TTC549 (cell line): Measurements from ENCODE around the gene CEP192.

Experiments used
- FAIRE-seq: peaks from 2 replicates; lab custom pipeline; 2012; peaks lifted over from hg19 to GRCh38; lab: Jason Lieb, UNC

Gene CEP192

GRCh38 chr18:13105059-13105458 lies 113.9 kb downstream of the CEP192 start:
- FAIRE-seq: no peak

GRCh38 chr18:13107074-13107473 lies 115.9 kb downstream of the CEP192 start:
- FAIRE-seq: no peak

DNA sequence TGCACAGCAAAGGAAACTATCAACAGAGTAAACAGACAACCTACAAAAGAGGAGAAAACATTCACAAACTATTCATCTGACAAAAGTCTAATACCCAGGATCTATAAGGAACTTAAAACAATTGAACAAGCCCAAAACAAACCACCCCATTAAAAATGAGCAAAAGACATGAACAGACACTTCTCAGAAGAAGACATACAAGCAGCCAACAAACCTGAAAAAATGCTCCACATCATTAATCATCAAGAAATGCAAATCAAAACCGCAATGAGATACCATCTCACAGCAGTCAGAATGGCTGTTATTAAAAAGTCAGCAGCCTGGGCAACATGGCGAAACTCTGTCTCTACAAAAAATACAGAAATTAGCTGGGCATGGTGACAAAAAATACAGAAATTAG lies 117.2 kb downstream of the CEP192 start:
- no peak for FAIRE-seq

GRCh38 chr18:13110559-13110958 lies 119.4 kb downstream of the CEP192 start:
- FAIRE-seq: no peak

GRCh38 chr18:13112982-13113381 lies 121.8 kb downstream of the CEP192 start:
- no peak for FAIRE-seq

GRCh38 chr18:13120255-13120654 lies 129.1 kb downstream of the CEP192 start:
- no peak for FAIRE-seq

DNA sequence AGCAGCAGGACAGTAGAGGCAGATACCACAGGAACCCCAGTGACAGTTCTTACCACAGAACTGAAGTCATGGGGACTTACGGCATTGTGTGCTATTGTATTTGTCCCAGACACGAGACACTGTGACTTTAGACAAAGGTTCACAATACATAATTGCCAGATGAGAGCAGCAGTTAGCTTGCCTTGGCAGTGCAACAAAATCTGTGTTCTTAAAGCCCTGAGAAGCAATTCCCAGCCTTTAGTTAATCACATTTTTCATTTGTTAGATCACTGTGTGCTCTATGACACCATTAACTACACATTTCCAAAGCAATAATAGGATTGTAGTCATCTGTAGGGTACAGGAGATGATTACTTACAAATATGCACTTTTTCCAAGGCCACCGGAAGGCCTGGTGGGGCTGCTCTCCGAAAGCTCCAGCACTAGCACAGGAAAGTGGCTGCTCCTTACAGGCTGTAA lies 129.8 kb downstream of the CEP192 start:
- no peak for FAIRE-seq

DNA sequence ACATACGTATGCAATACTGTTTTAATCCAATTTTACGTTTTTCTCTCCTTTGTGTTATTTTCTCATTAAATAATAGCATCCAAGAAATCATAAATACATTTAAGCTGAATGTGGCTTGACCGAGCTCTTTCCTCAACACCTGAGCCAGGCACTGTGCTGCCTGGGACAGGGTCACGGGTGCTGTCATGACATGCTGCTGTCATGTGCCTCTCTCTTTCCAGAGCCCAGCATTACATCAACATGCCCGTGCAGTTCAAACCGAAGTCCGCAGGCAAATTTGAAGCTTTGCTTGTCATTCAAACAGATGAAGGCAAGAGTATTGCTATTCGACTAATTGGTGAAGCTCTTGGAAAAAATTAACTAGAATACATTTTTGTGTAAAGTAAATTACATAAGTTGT lies 133.2 kb downstream of the CEP192 start:
- FAIRE-seq: no peak

DNA sequence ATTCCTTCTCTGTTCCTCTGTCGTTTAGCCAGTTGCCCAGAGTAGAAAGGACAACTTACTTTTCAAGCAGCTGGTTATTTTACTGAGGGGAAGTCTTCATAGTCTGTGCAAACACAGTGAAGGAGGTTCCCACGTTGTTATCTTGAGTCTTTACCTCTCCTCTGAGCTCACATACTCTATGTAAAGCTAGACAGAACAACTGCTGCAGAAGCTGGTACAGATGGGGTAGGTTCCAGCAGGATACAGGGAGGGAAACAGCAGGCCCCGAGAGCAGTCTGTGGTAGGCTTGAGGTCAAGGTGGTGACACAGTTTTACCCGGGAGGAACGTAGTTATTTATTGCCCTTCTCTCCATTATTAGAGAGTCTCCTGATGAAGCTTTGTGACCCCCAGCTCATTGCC lies 134.0 kb downstream of the CEP192 start:
- no peak for FAIRE-seq

GRCh38 chr18:13126966-13127598 lies 135.9 kb downstream of the CEP192 start:
- no peak for FAIRE-seq

GRCh38 chr18:13131283-13131682 lies 140.1 kb downstream of the CEP192 start:
- FAIRE-seq: no peak

GRCh38 chr18:13134551-13135401 lies 143.6 kb downstream of the CEP192 start:
- FAIRE-seq: no peak

DNA sequence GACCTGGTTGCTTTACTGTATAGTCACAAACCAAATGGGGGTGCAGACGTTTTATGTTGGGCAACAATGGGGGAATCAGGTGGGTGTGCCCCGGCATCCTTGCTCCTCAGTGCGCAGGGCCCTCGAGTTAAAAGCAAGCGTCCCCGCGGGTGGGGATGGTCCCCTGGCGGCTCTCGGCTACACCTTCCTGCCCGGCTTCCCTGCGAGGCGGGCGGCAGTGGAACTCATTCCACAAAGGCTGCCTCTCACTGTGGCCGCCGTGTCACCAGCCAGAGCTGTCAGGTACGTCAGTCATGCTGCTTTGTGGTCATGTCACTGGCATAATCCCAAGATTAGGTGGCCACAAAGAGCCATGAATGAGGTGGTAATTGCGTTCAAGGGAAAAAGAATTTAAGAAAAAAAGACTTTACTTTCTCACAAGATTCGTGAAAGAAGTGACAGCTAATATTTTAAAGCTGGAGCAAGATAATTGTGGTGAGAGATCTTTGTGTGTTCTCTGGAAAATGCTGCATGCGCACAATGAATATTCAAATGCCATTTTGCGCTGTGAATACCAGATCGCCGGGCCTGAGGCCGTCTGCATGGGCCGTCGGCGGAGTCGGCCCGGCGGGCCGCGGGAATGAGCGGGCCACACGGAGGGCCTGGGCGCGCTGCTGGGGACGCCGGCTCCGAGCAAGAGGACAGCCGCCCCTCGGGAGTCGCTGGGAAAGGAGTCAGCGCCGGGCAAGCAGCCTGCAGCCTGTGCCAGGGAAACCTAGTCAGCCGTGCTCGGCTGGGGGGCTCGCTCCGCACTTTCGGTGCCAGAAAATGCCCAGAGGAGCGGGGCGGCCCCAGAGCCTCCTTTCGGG lies 145.1 kb downstream of the CEP192 start:
- FAIRE-seq: no peak

DNA sequence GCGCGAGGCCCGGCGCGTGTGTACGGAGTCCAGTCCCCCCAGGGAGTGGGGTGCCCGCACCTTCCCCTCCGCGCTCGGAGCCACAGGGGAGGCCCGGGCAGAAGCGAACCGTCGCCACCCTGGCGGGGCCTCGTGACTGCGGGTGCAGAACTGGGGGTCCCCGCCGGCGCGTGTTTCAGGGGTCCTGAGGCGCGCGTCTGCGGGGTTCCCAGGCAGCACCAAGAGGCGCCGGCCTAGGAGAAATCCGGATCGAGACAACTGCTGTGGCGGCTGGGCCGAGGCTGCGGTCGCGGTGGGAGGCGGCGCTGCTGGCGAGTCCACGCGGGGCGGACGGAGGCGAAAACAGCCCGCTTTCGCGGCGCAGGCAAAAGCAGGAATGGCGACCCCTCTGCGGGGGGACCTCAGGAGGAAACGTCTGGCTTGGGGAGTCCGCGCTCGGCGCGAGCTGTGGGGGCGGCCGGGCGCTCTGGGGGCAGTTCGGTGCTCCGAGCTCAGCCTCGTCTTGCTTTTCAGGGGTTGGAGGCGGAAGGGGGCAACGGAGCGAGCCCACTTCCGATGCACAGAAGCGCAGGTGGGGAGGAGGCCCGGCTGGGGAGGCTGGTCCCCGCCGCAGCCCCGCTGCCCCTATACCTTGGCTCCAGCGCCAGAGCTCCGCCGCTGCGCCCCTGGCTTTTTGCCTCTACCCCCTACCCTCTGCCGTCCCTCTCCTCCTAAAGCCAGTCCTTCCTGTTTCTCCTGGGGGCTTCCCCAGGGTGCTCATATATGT lies 145.9 kb downstream of the CEP192 start:
- no peak for FAIRE-seq

DNA sequence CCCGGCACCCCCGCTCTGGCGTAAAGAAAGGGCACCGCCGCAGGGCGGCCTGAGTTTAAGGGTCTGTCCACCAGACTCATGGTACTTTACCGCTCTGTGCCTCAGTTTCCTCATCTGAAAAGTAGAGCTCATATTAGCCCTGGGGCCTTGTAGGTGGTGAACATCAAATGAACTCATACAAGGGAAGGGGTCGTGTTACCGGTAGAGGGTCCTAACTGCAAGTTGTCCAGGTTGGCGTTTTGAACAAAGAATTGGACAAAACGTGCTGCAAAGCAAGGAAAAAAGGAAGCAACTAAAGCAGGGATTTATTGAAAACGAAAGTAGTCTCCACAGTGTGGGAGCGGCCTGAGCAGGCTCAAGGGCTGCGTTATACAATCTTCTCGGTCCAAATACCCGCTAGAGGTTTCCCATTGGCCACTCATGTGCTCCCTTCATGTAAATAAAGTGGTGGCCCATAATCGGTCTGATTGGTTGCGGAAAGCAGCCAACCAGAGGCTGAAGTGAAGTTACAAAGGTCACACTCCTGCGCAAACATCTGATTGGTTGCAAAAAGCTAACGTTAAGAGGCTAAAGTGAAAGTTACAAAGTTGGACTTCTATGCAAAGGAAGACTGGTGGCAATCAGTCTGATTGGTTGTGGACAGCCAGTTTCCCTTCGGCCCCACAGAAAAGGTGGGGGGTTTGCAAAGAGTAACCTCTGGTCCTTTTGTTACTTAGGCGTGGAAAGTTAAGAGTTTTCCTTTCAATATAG lies 146.7 kb downstream of the CEP192 start:
- no peak for FAIRE-seq

DNA sequence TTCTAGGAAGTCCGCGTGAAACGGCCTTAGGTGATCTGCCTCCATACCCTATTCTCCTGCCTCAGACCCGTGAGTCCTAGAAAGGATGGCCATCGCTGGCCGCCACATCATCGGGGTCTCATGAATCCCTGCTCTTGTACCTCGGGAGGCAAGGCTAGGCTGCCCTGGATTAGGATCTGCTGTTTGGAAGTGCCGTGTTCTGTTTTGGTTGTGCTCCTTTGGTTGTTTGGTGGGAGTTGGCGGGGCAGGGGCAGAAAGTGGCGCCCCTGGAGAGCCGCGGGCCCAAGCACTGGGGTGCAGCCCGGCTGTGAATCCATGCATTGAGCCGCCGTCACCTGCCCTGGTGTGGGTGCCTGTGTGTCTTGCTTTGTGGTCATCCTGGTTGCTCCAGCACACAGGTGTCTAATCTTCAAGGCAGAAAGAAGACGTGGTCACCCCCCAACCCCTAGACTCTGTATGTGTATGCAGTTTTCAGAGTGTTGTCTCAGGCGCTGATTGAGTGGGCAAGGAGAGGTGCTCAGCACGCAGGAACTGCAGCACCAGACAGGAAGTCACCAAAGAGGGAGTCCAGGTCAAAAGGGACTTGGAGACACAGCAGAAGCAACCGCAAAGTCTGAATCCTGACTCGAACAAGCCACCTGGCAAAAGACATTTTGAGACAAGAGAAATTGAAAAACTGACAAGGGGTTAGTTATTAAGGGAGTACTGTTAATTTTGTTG lies 147.4 kb downstream of the CEP192 start:
- FAIRE-seq: no peak

DNA sequence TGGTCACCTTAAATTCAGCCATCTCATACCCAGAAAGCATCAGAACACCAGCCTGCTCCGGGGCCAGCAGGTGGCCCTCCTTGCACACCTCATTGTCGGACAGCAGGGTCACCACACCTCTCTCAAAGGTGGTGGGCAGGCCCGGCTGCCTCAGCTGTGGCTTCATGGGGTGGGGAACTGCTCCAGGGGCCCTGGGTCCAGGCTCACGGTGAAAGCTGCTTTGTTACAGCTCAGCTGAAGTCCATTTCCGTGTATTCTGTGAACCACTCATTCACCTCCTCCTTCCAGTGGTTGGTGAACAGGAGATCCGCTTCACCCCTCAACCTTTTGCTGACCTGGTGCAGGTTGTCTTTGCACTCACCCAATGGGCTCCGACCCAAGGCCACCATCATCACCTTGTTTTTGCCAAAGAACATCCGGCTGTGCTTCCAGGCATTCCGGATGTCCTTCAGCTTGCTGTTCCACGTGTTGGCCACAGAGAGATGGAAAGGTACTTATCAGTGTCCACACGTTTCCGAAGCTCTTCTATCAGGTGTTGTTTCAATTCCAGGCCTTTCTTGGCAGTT lies 148.8 kb downstream of the CEP192 start:
- no peak for FAIRE-seq

- FAIRE-seq: no peak
Measured at GRCh38 chr18:13141209-13141608, 150.0 kb downstream of the CEP192 start.

- no peak for FAIRE-seq
Measured at GRCh38 chr18:13145636-13146190, 154.6 kb downstream of the CEP192 start.

DNA sequence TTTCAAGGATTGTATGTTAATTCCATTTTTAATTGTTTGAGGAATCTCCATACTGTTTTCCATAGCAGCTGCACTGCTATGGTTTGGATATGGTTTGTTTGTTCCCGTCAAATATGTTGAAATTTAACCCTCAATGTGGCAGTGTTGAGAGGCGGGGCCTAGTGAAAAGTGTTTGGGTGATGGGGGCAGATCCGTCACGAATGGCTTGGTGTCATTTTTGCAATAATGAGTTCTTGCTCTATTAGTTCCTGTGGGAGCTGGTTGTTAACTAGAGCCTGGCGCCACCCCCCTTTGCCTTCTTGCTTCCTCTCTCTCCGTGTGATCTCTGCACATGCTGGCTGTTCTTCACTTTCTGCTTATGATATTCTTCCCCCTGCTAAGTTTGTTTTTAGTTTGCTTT lies 156.0 kb downstream of the CEP192 start:
- FAIRE-seq: no peak
